Lower leg skin (tissue), 4 donors: ENCODE results near the gene BCAR3. TPM values are rescaled to one million over a fixed set of nuclear protein-coding genes. Genes with fewer than 3 reads are reported as not detected.

Source experiments
- total RNA-seq, 4 donors: library from RNA; depleted of rRNA; stranded (reverse); fragments of >200 nt; gene quantifications; one replicate each; pipeline ENCODE4 v1.1.0, GENCODE V29; 2016

BCAR3 gene
- total RNA-seq, 4 donors from 2014 or later = 41.8 to 57.5 (median 45.8) TPM

Other genes starting within 250 kb of the BCAR3 start
- 10 to 100 TPM; 19.4 to 30.4 (median 21.9) TPM for gene FNBP1L, start 233.7 kb downstream of the BCAR3 start, total RNA-seq
- gene DNTTIP2, start 197.4 kb upstream of the BCAR3 start, total RNA-seq = 10 to 100 TPM; 27.0 to 42.0 (median 34.8) TPM
- 1 to 10 TPM; 1.9 to 6.2 (median 2.8) TPM for gene GCLM, start 227.6 kb upstream of the BCAR3 start, total RNA-seq